ENCODE results near the gene GPC3. TPM values are rescaled to one million over a fixed set of nuclear protein-coding genes. Genes with fewer than 3 reads are reported as not detected.

GPC3 gene
- total and polyA plus RNA-seq, 2 experiments from 2014 or later: 36.8 to 60.1 TPM

DNA sequence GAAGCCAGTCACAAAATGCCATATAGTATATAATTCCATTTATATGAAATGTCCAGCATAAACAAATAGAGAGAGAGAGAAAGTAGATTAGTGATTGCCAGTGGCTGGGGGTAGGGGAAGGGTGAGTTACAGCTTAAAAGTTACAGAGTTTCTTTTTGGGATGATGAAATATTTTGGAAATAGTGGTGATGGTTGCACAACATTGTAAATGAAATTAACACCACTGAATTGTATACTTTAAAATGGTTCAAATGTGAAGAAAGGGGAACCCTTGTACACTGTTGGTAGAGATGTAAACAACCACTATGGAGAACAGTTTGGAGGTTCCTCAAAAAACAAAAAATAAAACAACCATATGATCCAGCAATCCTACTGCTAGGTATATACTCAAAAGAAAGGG, 439.0 kb downstream of the GPC3 start (continued):
- TF ChIP-seq, protein P1, sequence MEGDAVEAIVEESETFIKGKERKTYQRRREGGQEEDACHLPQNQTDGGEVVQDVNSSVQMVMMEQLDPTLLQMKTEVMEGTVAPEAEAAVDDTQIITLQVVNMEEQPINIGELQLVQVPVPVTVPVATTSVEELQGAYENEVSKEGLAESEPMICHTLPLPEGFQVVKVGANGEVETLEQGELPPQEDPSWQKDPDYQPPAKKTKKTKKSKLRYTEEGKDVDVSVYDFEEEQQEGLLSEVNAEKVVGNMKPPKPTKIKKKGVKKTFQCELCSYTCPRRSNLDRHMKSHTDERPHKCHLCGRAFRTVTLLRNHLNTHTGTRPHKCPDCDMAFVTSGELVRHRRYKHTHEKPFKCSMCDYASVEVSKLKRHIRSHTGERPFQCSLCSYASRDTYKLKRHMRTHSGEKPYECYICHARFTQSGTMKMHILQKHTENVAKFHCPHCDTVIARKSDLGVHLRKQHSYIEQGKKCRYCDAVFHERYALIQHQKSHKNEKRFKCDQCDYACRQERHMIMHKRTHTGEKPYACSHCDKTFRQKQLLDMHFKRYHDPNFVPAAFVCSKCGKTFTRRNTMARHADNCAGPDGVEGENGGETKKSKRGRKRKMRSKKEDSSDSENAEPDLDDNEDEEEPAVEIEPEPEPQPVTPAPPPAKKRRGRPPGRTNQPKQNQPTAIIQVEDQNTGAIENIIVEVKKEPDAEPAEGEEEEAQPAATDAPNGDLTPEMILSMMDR (conservative IDR thresholded peaks at IDR 0.05; ENCODE audit: low read depth in 2 of 2): no peak
- TF ChIP-seq STAT1 (IDR thresholded peaks at IDR 0.05; ENCODE audit: unreplicated experiment) (no peak), EZH2phosphoT487 (IDR thresholded peaks at IDR 0.05; ENCODE audit: unreplicated experiment) (no peak)
- TF ChIP-seq, protein P2, sequence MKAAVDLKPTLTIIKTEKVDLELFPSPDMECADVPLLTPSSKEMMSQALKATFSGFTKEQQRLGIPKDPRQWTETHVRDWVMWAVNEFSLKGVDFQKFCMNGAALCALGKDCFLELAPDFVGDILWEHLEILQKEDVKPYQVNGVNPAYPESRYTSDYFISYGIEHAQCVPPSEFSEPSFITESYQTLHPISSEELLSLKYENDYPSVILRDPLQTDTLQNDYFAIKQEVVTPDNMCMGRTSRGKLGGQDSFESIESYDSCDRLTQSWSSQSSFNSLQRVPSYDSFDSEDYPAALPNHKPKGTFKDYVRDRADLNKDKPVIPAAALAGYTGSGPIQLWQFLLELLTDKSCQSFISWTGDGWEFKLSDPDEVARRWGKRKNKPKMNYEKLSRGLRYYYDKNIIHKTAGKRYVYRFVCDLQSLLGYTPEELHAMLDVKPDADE (IDR thresholded peaks at IDR 0.05): no peak

DNA sequence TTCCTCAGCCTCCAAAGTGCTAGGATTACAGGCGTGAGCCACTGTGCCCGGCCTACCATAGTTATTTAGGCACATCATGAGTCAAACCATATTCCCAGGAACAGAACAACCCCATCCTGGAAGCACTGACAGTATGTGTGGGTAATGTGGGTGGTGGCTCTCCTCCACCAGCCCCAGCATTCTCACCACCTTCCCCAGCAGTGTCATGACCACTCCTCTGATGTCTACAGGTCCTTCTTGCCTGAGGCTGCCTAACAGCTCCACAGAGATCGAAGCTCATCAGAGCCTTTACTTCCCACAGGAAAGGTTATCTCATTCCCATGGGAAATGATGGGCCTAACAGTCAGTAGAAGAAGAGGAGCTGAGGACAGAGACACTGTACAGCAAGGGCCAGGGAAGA, 440.6 kb downstream of the GPC3 start:
- H3K9me3 Mint-ChIP-seq: peaks cover 4% of the 10 kb centered on the region; the same call in 1 of the 3 replicates
- no peak overlapping the region for H2AFZ ChIP-seq
- peaks cover 8% of the 10 kb centered on the region for H3K27me3 Mint-ChIP-seq (ENCODE audit: insufficient read depth, low read depth, poor library complexity)
- DNase-seq (ENCODE audit: low spot score) (no peak), ATAC-seq (no peak)
- no peak overlapping the region for H3K27ac Mint-ChIP-seq
- no peaks in the 10 kb centered on the region for H3K36me3 ChIP-seq (ENCODE audit: insufficient read depth)
- no peak overlapping the region for H3K27ac ChIP-seq (ENCODE audit: low read depth)
- H3K4me2 ChIP-seq: no peak overlapping the region
- H3F3A ChIP-seq (replicated peaks; ENCODE audit: low read depth): no peaks in the 10 kb centered on the region
- peaks cover 19% of the 10 kb centered on the region for H3K36me3 Mint-ChIP-seq (ENCODE audit: low read depth)
- no peaks in the 10 kb centered on the region for H3K4me1 ChIP-seq (ENCODE audit: insufficient read depth)
- H3K4me1 Mint-ChIP-seq: peaks cover 10% of the 10 kb centered on the region
- H3K4me3 Mint-ChIP-seq: no peak overlapping the region
- H3K9me2 ChIP-seq (ENCODE audit: insufficient read depth): no peaks in the 10 kb centered on the region
- no peaks in the 10 kb centered on the region for H3K79me2 ChIP-seq (replicated peaks; ENCODE audit: insufficient read depth)
- no peak overlapping the region for H3K4me3 ChIP-seq
- H3K27me3 ChIP-seq (ENCODE audit: insufficient read depth): no peaks in the 10 kb centered on the region
- H4K20me1 ChIP-seq (replicated peaks; ENCODE audit: insufficient read depth): no peaks in the 10 kb centered on the region
- TF ChIP-seq, protein P1 (conservative IDR thresholded peaks at IDR 0.05; ENCODE audit: low read depth in 2 of 2): no peak
- TF ChIP-seq JUNB (IDR thresholded peaks at IDR 0.05; ENCODE audit: unreplicated experiment) (no peak), ZNF114 (CRISPR knock-in tag; IDR thresholded peaks at IDR 0.05) (no peak), EZH2phosphoT487 (IDR thresholded peaks at IDR 0.05; ENCODE audit: unreplicated experiment) (no peak), EZH2 (IDR thresholded peaks at IDR 0.05; ENCODE audit: low read depth, unreplicated experiment) (no peak), CREB1 (CRISPR knock-in tag; IDR thresholded peaks at IDR 0.05; ENCODE audit: low read depth) (no peak)
- TF ChIP-seq, protein P3, sequence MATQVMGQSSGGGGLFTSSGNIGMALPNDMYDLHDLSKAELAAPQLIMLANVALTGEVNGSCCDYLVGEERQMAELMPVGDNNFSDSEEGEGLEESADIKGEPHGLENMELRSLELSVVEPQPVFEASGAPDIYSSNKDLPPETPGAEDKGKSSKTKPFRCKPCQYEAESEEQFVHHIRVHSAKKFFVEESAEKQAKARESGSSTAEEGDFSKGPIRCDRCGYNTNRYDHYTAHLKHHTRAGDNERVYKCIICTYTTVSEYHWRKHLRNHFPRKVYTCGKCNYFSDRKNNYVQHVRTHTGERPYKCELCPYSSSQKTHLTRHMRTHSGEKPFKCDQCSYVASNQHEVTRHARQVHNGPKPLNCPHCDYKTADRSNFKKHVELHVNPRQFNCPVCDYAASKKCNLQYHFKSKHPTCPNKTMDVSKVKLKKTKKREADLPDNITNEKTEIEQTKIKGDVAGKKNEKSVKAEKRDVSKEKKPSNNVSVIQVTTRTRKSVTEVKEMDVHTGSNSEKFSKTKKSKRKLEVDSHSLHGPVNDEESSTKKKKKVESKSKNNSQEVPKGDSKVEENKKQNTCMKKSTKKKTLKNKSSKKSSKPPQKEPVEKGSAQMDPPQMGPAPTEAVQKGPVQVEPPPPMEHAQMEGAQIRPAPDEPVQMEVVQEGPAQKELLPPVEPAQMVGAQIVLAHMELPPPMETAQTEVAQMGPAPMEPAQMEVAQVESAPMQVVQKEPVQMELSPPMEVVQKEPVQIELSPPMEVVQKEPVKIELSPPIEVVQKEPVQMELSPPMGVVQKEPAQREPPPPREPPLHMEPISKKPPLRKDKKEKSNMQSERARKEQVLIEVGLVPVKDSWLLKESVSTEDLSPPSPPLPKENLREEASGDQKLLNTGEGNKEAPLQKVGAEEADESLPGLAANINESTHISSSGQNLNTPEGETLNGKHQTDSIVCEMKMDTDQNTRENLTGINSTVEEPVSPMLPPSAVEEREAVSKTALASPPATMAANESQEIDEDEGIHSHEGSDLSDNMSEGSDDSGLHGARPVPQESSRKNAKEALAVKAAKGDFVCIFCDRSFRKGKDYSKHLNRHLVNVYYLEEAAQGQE (IDR thresholded peaks at IDR 0.05; ENCODE audit: unreplicated experiment): no peak
- TF ChIP-seq, protein P4, sequence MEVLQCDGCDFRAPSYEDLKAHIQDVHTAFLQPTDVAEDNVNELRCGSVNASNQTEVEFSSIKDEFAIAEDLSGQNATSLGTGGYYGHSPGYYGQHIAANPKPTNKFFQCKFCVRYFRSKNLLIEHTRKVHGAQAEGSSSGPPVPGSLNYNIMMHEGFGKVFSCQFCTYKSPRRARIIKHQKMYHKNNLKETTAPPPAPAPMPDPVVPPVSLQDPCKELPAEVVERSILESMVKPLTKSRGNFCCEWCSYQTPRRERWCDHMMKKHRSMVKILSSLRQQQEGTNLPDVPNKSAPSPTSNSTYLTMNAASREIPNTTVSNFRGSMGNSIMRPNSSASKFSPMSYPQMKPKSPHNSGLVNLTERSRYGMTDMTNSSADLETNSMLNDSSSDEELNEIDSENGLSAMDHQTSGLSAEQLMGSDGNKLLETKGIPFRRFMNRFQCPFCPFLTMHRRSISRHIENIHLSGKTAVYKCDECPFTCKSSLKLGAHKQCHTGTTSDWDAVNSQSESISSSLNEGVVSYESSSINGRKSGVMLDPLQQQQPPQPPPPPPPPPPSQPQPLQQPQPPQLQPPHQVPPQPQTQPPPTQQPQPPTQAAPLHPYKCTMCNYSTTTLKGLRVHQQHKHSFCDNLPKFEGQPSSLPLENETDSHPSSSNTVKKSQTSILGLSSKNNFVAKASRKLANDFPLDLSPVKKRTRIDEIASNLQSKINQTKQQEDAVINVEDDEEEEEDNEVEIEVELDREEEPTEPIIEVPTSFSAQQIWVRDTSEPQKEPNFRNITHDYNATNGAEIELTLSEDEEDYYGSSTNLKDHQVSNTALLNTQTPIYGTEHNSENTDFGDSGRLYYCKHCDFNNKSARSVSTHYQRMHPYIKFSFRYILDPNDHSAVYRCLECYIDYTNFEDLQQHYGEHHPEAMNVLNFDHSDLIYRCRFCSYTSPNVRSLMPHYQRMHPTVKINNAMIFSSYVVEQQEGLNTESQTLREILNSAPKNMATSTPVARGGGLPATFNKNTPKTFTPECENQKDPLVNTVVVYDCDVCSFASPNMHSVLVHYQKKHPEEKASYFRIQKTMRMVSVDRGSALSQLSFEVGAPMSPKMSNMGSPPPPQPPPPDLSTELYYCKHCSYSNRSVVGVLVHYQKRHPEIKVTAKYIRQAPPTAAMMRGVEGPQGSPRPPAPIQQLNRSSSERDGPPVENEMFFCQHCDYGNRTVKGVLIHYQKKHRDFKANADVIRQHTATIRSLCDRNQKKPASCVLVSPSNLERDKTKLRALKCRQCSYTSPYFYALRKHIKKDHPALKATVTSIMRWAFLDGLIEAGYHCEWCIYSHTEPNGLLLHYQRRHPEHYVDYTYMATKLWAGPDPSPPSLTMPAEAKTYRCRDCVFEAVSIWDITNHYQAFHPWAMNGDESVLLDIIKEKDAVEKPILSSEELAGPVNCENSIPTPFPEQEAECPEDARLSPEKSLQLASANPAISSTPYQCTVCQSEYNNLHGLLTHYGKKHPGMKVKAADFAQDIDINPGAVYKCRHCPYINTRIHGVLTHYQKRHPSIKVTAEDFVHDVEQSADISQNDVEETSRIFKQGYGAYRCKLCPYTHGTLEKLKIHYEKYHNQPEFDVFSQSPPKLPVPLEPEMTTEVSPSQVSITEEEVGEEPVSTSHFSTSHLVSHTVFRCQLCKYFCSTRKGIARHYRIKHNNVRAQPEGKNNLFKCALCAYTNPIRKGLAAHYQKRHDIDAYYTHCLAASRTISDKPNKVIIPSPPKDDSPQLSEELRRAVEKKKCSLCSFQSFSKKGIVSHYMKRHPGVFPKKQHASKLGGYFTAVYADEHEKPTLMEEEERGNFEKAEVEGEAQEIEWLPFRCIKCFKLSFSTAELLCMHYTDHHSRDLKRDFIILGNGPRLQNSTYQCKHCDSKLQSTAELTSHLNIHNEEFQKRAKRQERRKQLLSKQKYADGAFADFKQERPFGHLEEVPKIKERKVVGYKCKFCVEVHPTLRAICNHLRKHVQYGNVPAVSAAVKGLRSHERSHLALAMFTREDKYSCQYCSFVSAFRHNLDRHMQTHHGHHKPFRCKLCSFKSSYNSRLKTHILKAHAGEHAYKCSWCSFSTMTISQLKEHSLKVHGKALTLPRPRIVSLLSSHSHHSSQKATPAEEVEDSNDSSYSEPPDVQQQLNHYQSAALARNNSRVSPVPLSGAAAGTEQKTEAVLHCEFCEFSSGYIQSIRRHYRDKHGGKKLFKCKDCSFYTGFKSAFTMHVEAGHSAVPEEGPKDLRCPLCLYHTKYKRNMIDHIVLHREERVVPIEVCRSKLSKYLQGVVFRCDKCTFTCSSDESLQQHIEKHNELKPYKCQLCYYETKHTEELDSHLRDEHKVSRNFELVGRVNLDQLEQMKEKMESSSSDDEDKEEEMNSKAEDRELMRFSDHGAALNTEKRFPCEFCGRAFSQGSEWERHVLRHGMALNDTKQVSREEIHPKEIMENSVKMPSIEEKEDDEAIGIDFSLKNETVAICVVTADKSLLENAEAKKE (CRISPR knock-in tag; IDR thresholded peaks at IDR 0.05): no peak

Measured in GM23338 (cell line).